Activated CD8-positive, alpha-beta T cell treated with anti-CD3 and anti-CD28 coated beads, Interleukin-2, amount 10 ng/mL, durations not matched to agents 7 days and 5 days (primary cell): ENCODE data around the gene UBTD1. TPM values are rescaled to one million over a fixed set of nuclear protein-coding genes. Genes with fewer than 3 reads are reported as not detected.

Experiments used
- ATAC-seq: fragments of 150-1000 bp; cut with Tn5 transposase; one replicate; pipeline ENCODE4 v1.10.0; 2021; ENCODE audit warnings: moderate library complexity
- CTCF ChIA-PET: fragments of 350-600 bp; sonication (Branson Sonifier 250); formaldehyde crosslinking; loops from one replicate; lab custom pipeline; 2021; ENCODE audit warnings: antibody characterized with exemption; lab: Charles Lee
- POLR2A ChIA-PET: fragments of 350-600 bp; sonication (Branson Sonifier 250); formaldehyde crosslinking; loops from one replicate; lab custom pipeline; 2021; ENCODE audit warnings: antibody characterized with exemption; lab: Charles Lee
- DNase-seq: peaks from one replicate; pipeline ENCODE4 v3.0.0-alpha.2; 2020
- H3K27ac Mint-ChIP-seq: one replicate; pipeline ENCODE4 v1.8.0; 2021; ENCODE audit warnings: mild to moderate bottlenecking, mixed read lengths
- H3K27me3 Mint-ChIP-seq: one replicate; pipeline ENCODE4 v1.8.0; 2021; ENCODE audit warnings: low read depth, mixed read lengths
- H3K36me3 Mint-ChIP-seq: one replicate; pipeline ENCODE4 v1.8.0; 2021; ENCODE audit warnings: low read depth, mixed read lengths
- H3K4me1 Mint-ChIP-seq: one replicate; pipeline ENCODE4 v1.8.0; 2021; ENCODE audit warnings: low read depth, mixed read lengths
- H3K4me3 Mint-ChIP-seq: one replicate; pipeline ENCODE4 v1.8.0; 2021; ENCODE audit warnings: mild to moderate bottlenecking, mixed read lengths
- H3K9me3 Mint-ChIP-seq: one replicate; pipeline ENCODE4 v1.8.0; 2022; ENCODE audit warnings: mixed read lengths; ENCODE audit not compliant: insufficient read depth
- total RNA-seq, 2 experiments: library from RNA; stranded (reverse); gene quantifications; one replicate each; pipeline ENCODE4 v1.2.3, GENCODE V29; 2021

Gene UBTD1
- total RNA-seq, 2 experiments from 2014 or later = 0.58 to 1.1 TPM

GRCh38 chr10:97502916-97503315 lies 4.2 kb downstream of the UBTD1 start:
- ChIA-PET POLR2A (no interaction called here), CTCF (no interaction called here)
- no peak for DNase-seq
- Mint-ChIP-seq H3K4me1 (peaks cover 7% of the 10 kb centered on the region), H3K4me3 (no peak overlapping the region), H3K27me3 (peaks cover 40% of the 10 kb centered on the region), H3K36me3 (peaks cover 3% of the 10 kb centered on the region), H3K9me3 (no peaks in the 10 kb centered on the region), H3K27ac (no peak overlapping the region)
- no peak for ATAC-seq

DNA sequence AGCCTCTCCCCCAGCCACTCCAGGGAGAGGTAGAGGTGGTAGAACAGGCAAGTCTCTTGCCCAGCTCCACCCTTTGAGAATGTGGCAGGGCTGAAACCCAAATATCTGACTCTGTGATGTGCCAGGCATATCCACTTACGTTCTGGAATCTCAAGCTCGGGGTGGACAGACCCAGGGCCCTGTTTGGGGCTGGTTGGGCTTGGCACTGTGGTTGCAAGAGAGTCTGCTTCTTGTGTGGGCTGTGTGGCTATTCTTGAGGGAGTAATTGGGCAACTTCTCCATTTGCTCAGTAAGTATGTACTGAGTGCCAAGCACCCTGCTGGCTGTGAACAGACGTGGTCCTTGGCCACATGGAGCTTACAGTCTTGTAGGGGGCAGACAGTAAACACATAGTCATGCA lies 4.7 kb downstream of the UBTD1 start:
- Mint-ChIP-seq H3K27ac (no peak overlapping the region), H3K4me3 (no peak overlapping the region), H3K36me3 (no peaks in the 10 kb centered on the region), H3K9me3 (no peaks in the 10 kb centered on the region), H3K27me3 (peaks cover 42% of the 10 kb centered on the region), H3K4me1 (peaks cover 7% of the 10 kb centered on the region)
- ATAC-seq (no peak), DNase-seq (no peak)
- ChIA-PET CTCF (no interaction called here), POLR2A (no interaction called here)

DNA sequence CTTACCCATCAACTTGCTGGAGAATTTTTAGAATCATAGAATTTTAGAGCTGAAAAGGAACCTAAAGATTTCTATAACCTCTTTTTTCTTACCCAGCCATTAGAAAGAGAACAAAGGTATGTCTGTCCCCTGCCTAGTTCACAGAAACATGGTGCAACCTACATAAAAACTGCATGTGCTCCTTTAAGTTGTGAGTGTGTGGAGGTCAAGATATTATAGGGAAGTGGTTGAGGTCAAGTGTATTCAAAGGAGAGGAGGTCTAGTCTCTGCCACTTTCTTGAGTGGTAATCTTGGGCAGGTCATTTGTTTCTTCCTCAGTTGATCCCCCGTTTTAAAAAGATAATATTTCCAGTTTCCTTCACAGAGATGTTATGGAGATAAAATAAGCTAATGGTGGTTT lies 6.4 kb downstream of the UBTD1 start:
- Mint-ChIP-seq H3K27me3 (peaks cover 36% of the 10 kb centered on the region), H3K9me3 (no peaks in the 10 kb centered on the region), H3K4me3 (no peak overlapping the region), H3K27ac (no peak overlapping the region), H3K4me1 (peaks cover 2% of the 10 kb centered on the region), H3K36me3 (no peaks in the 10 kb centered on the region)
- ATAC-seq = no peak
- ChIA-PET CTCF (no interaction called here), POLR2A (no interaction called here)
- no peak for DNase-seq

DNA sequence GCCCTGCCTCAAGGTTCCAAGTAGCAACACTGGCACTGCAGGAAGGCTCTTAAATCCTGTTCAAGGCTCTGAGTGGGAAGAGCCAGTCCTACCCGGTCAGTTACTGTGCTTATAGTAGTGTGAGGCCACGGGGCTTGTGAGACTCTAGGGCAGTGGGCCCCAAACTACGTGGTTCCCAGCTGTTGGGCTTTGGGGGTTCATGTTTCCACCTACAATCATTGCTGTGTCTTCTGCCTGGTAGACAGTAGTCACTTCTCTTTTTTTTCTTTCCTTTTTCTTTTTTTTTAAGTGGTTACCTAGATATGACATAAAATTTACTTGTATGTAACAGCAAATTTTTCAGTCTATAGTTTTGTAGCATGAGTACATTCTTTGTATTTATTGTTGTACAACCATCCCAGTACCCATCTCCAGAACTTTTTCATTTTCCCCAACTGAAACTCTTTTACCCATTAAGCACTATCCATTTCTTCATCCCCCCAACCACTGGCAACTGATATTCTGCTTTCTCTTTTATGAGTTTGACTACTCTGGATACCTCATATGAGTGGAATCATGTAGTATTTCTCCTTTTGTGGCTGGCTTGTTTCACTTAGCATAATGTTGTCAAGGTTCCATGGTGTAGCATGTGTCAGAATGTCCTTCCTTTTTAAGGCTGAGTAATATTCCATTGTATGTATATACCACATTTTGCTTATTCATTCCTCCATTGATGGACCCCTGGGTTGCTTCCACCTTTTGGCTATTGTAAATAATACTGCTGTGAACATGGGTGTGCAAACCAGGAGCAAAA lies 7.7 kb downstream of the UBTD1 start:
- H3K9me3 Mint-ChIP-seq = no peaks in the 10 kb centered on the region
- ATAC-seq (no peak), DNase-seq (no peak)
- POLR2A ChIA-PET = no interaction called here
- no peak overlapping the region for H3K4me3 Mint-ChIP-seq
- H3K4me1 Mint-ChIP-seq = no peaks in the 10 kb centered on the region
- H3K36me3 Mint-ChIP-seq = no peaks in the 10 kb centered on the region
- peaks cover 25% of the 10 kb centered on the region for H3K27me3 Mint-ChIP-seq
- CTCF ChIA-PET = no interaction called here
- H3K27ac Mint-ChIP-seq = no peak overlapping the region

DNA sequence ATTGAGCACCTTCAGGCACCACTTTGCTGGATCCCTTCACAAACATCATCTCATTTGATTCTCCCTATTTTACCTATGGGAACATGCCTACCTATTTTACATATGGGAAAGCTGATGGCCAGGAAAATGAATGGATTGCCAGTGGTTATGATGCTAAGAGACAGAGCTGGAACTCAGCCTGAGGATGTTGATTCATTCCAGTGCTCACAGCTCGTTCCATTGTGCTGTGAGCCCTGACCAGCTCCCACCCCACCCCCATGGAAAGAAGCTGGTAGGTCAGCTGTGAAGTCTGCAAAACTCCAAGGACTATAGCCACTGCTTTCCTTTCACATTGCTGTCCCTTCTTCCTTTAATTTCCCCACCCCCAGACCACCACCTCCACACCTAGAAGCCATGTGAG lies 9.6 kb downstream of the UBTD1 start:
- DNase-seq = no peak
- Mint-ChIP-seq H3K4me1 (peaks cover 2% of the 10 kb centered on the region), H3K27me3 (peaks cover 13% of the 10 kb centered on the region)

DNA sequence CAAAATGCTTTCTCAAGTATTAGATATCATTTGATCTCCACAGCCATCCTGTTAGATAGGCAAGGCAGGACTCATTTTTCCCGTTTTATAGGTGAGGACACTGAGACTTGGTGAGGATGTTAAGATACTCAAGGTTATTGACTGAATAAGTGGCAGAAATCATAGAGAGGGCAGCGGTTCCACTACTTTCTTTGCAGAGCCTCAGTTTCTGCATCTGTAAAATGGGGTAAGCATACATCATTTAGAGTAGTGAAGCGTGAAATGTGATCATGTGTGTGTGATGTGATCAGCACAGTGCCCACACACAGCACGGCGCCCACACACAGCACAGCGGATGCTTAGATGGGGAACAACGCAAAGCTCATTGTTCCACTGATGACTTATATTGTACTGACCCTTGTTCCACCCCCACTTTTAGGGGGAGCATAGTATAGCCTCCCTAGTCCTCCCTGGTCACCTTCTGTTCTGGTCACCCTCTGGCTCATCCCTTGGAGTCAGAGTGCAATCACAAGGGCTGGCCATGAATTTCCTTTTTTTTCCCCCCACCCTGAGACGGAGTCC lies 10.5 kb downstream of the UBTD1 start:
- CTCF ChIA-PET = interaction anchor here (1.5 kb wide), 1 partner anchor 44 kb away, joined by 4 read pairs; no protein-coding TSS in a partner anchor

More for the DNA sequence above, 9.6 kb downstream of the UBTD1 start:
- Mint-ChIP-seq H3K27ac (no peak overlapping the region), H3K9me3 (no peaks in the 10 kb centered on the region), H3K4me3 (no peak overlapping the region), H3K36me3 (no peaks in the 10 kb centered on the region)
- ATAC-seq = no peak
- ChIA-PET POLR2A (no interaction called here), CTCF (no interaction called here)

DNA sequence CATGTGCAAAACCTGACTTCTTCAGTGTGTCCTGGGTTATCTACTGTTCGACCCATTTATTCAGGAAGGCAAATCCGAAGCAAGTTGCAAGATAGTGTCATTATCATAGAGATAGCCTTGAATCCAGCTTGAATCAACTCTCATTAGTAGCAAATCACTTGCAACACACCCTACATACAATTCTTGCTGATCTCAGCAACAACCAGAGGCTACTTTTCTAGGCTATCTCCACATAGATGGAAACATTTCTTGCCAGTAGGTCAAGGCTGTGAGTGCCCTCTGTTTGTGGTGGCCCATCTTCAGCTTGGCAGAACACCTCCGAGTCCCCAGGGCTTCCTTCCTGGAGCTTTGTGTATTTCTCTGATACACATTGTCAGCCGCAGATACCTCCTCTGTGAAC lies 12.0 kb downstream of the UBTD1 start:
- ChIA-PET POLR2A (interaction anchor here (1.0 kb wide), 1 partner anchor 10 kb away, joined by 4 read pairs; no protein-coding TSS in a partner anchor), CTCF (no interaction called here)
- Mint-ChIP-seq H3K36me3 (no peaks in the 10 kb centered on the region), H3K27me3 (peaks cover 17% of the 10 kb centered on the region), H3K9me3 (no peaks in the 10 kb centered on the region), H3K4me1 (peaks cover 2% of the 10 kb centered on the region), H3K4me3 (no peak overlapping the region), H3K27ac (no peak overlapping the region)
- DNase-seq = no peak
- no peak for ATAC-seq

More for the DNA sequence above, 10.5 kb downstream of the UBTD1 start:
- H3K4me3 Mint-ChIP-seq = no peak overlapping the region
- H3K4me1 Mint-ChIP-seq = peaks cover 2% of the 10 kb centered on the region
- DNase-seq (no peak), ATAC-seq (no peak)
- no peak overlapping the region for H3K27ac Mint-ChIP-seq
- POLR2A ChIA-PET = no interaction called here
- H3K36me3 Mint-ChIP-seq = no peaks in the 10 kb centered on the region
- H3K27me3 Mint-ChIP-seq = peaks cover 11% of the 10 kb centered on the region
- no peaks in the 10 kb centered on the region for H3K9me3 Mint-ChIP-seq

DNA sequence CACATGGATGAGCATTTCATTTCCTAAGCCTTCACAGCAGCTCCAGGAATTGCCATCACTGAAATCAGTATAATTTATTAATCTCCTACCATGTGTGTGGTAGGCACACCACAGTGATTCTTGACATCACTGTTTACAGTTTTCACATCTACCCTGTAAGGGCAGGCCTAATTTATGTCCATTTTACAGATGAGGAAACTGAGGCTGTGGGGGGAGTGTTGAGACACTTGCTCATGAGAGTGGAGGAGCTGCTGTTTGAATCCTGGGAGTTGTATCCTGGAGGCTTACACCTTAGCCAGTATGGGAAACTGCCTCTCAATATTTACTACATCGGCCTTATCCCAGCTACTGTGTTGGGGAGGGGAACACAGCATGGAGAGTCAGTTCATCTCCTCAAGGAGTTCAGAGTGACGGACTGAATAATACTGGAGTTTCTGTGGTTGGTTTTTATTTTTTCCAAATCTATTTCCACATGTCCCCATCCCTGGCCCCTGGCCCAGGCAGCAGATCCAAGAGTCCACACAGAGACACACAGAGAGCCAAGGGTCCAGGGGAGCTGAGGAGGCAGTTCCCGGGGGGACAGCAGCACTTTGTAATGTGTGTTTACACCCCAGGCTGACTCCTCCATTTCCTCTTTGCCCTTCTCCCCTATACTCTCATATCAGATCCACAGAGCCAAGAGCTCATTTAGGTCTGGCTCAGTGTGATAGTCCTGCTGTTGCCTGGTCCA lies 13.2 kb downstream of the UBTD1 start:
- Mint-ChIP-seq H3K4me3 (no peak overlapping the region), H3K36me3 (no peaks in the 10 kb centered on the region), H3K4me1 (peaks cover 2% of the 10 kb centered on the region), H3K27ac (no peak overlapping the region), H3K27me3 (peaks cover 11% of the 10 kb centered on the region), H3K9me3 (no peaks in the 10 kb centered on the region)
- no peak for DNase-seq
- CTCF ChIA-PET = no interaction called here
- no peak for ATAC-seq
- POLR2A ChIA-PET = interaction anchor here (0.6 kb wide), 1 partner anchor 19 kb away, joined by 4 read pairs; no protein-coding TSS in a partner anchor

GRCh38 chr10:97512993-97513392 lies 14.3 kb downstream of the UBTD1 start:
- Mint-ChIP-seq H3K27me3 (peaks cover 10% of the 10 kb centered on the region), H3K27ac (no peak overlapping the region), H3K4me1 (peaks cover 2% of the 10 kb centered on the region), H3K4me3 (no peak overlapping the region), H3K9me3 (no peaks in the 10 kb centered on the region), H3K36me3 (no peaks in the 10 kb centered on the region)
- ChIA-PET POLR2A (no interaction called here), CTCF (no interaction called here)
- no peak for ATAC-seq
- no peak for DNase-seq

DNA sequence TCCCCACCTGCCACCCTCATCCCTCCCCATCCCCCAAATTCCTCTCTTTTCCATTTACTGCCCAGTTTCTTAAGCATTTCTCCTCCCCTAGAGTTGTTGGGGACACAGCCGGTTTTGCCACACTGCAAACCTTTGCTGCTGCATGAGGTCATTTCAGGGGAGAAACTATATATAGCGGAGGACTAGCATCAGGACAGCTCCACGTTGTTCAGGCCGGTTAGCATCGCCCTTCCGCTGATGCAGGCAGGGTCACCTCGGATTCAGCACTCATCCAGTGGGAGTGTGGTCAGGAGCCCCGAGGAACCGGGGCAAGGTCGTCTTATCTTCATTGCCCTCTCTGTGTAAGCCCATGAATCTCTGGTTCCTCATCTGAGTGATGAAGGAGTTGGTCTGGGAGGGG lies 15.6 kb downstream of the UBTD1 start:
- ChIA-PET POLR2A (no interaction called here), CTCF (interaction anchor here (1.2 kb wide), 1 partner anchor 39 kb away, joined by 3 read pairs; no protein-coding TSS in a partner anchor)
- Mint-ChIP-seq H3K36me3 (no peaks in the 10 kb centered on the region), H3K4me1 (peaks cover 2% of the 10 kb centered on the region), H3K9me3 (no peaks in the 10 kb centered on the region), H3K27ac (no peak overlapping the region), H3K4me3 (no peak overlapping the region), H3K27me3 (peaks cover 16% of the 10 kb centered on the region)
- ATAC-seq (no peak), DNase-seq (no peak)

GRCh38 chr10:97515271-97515978 lies 16.7 kb downstream of the UBTD1 start:
- peaks cover 2% of the 10 kb centered on the region for H3K4me1 Mint-ChIP-seq
- CTCF ChIA-PET = interaction anchor here (1.1 to 1.2 kb wide), 2 partner anchors 38 to 51 kb away, joined by 3 read pairs; no protein-coding TSS in a partner anchor
- no peak for DNase-seq
- H3K9me3 Mint-ChIP-seq = no peaks in the 10 kb centered on the region
- H3K27me3 Mint-ChIP-seq = peaks cover 19% of the 10 kb centered on the region
- no peaks in the 10 kb centered on the region for H3K36me3 Mint-ChIP-seq
- no peak for ATAC-seq
- no peak overlapping the region for H3K27ac Mint-ChIP-seq
- POLR2A ChIA-PET = no interaction called here
- no peak overlapping the region for H3K4me3 Mint-ChIP-seq
